IMR-90 (cell line): Measurements from ENCODE around the gene DPPA4. TPM values are rescaled to one million over a fixed set of nuclear protein-coding genes. Genes with fewer than 3 reads are reported as not detected.

ENCODE experiments used
- ATAC-seq: fragments of 200-7000 bp; cut with Tn5 transposase; 2 replicates; pipeline ENCODE4 v1.9.1; 2020; ENCODE audit warnings: low read depth, mild to moderate bottlenecking, moderate library complexity
- BruUV-seq: library from RNA; stranded (reverse); fragments of 400-500 nt; replicated peaks from 2 replicates; lab custom pipeline; 2021; lab: Mats Ljungman, UMichigan
- CTCF ChIA-PET: fragments of 300-600 bp; formaldehyde crosslinking; extraction: SDS; loops from one replicate; lab custom pipeline; 2021; ENCODE audit warnings: antibody characterized with exemption; lab: Yijun Ruan, JAX
- POLR2A ChIA-PET: fragments of 300-600 bp; sonication (Branson Sonifier 250); formaldehyde crosslinking; loops from one replicate; lab custom pipeline; 2022; ENCODE audit warnings: antibody characterized with exemption; ENCODE audit not compliant: unreplicated experiment; lab: Charles Lee
- DNase-seq: peaks from one replicate; pipeline ENCODE4 v3.0.0; 2013
- H2AFZ ChIP-seq: replicated peaks from 2 replicates; pipeline ENCODE3; 2013; ENCODE audit warnings: low read length, mild to moderate bottlenecking; ENCODE audit not compliant: poor library complexity
- H2AK5ac ChIP-seq: 2 replicates; pipeline ENCODE4 v1.6.1; 2013; ENCODE audit warnings: low read depth, low read length, inconsistent platforms
- H2AK9ac ChIP-seq: replicated peaks from 2 replicates; pipeline ENCODE3; 2013; ENCODE audit warnings: mild to moderate bottlenecking, low read depth, low read length, moderate library complexity; ENCODE audit not compliant: poor library complexity
- H2BK120ac ChIP-seq: 2 replicates; pipeline ENCODE4 v1.6.1; 2013; ENCODE audit warnings: low read depth, low read length, inconsistent platforms
- H2BK15ac ChIP-seq: 3 replicates; pipeline ENCODE4 v1.6.1; 2013; ENCODE audit warnings: low read depth, low read length, inconsistent platforms
- H2BK20ac ChIP-seq: 2 replicates; pipeline ENCODE4 v1.6.1; 2013; ENCODE audit warnings: low read depth, mild to moderate bottlenecking, inconsistent platforms, low read length, moderate library complexity
- H2BK5ac ChIP-seq: 2 replicates; pipeline ENCODE4 v1.6.1; 2013; ENCODE audit warnings: mild to moderate bottlenecking, low read depth, low read length, inconsistent platforms; ENCODE audit not compliant: poor library complexity, severe bottlenecking
- H3K14ac ChIP-seq: replicated peaks from 2 replicates; pipeline ENCODE4 v1.6.1; 2013; ENCODE audit warnings: low read depth, low read length, inconsistent platforms
- H3K18ac ChIP-seq: 2 replicates; pipeline ENCODE4 v1.6.1; 2013; ENCODE audit warnings: low read depth, low read length, control low read depth
- H3K23ac ChIP-seq: 2 replicates; pipeline ENCODE4 v1.6.1; 2013; ENCODE audit warnings: low read depth, low read length, inconsistent platforms
- H3K27ac ChIP-seq: 2 replicates; pipeline ENCODE4 v1.5.1; 2013; ENCODE audit warnings: mild to moderate bottlenecking, control low read depth, low read length; ENCODE audit not compliant: insufficient read depth
- H3K27me3 ChIP-seq: 2 replicates; pipeline ENCODE4 v1.6.1; 2013; ENCODE audit warnings: low read length; ENCODE audit not compliant: control insufficient read depth, insufficient read depth
- H3K36me3 ChIP-seq: 2 replicates; pipeline ENCODE4 v1.6.1; 2013; ENCODE audit warnings: low read length, mixed read lengths; ENCODE audit not compliant: control insufficient read depth, insufficient read depth
- H3K4ac ChIP-seq: 2 replicates; pipeline ENCODE4 v1.6.1; 2013; ENCODE audit warnings: low read depth, low read length, inconsistent platforms
- H3K4me1 ChIP-seq: 2 replicates; pipeline ENCODE4 v1.6.1; 2013; ENCODE audit warnings: low read length, mixed read lengths; ENCODE audit not compliant: control insufficient read depth, insufficient read depth
- H3K4me2 ChIP-seq: 2 replicates; pipeline ENCODE4 v1.6.1; 2013; ENCODE audit warnings: low read depth, mild to moderate bottlenecking, control low read depth, low read length, moderate library complexity
- H3K4me3 ChIP-seq: 2 replicates; pipeline ENCODE4 v1.5.1; 2013; ENCODE audit warnings: low read depth, mild to moderate bottlenecking, control low read depth, low read length, moderate library complexity; ENCODE audit not compliant: insufficient read depth
- H3K56ac ChIP-seq: 2 replicates; pipeline ENCODE4 v1.6.1; 2013; ENCODE audit warnings: low read length, inconsistent platforms; ENCODE audit not compliant: insufficient read depth; ENCODE audit errors: extremely low read depth
- H3K79me1 ChIP-seq, 2 experiments: 2 replicates each; pipeline ENCODE4 v1.6.1; 2013; ENCODE audit warnings: low read length in 2 of 2, inconsistent platforms in 1 of 2, low read depth in 1 of 2
- H3K9ac ChIP-seq: 2 replicates; pipeline ENCODE4 v1.6.1; 2013; ENCODE audit warnings: low read depth, low read length, control low read depth
- H3K9me1 ChIP-seq: 2 replicates; pipeline ENCODE4 v1.6.1; 2013; ENCODE audit warnings: low read length, inconsistent platforms; ENCODE audit not compliant: insufficient read depth
- H3K9me3 ChIP-seq: 2 replicates; pipeline ENCODE4 v1.6.1; 2013; ENCODE audit warnings: low read length; ENCODE audit not compliant: control insufficient read depth, insufficient read depth
- H4K20me1 ChIP-seq: 2 replicates; pipeline ENCODE4 v1.6.1; 2013; ENCODE audit warnings: low read length, inconsistent platforms; ENCODE audit not compliant: insufficient read depth
- H4K5ac ChIP-seq: 2 replicates; pipeline ENCODE4 v1.6.1; 2013; ENCODE audit warnings: mild to moderate bottlenecking, low read depth, low read length, control low read depth
- H4K8ac ChIP-seq, 2 experiments: 2 replicates each; pipeline ENCODE4 v1.6.1; 2013; ENCODE audit warnings: low read depth in 2 of 2, low read length in 2 of 2, control low read depth in 1 of 2, inconsistent platforms in 1 of 2
- H4K91ac ChIP-seq: 2 replicates; pipeline ENCODE4 v1.6.1; 2013; ENCODE audit warnings: low read depth, low read length, inconsistent platforms; ENCODE audit not compliant: insufficient read depth
- CEBPB ChIP-seq: IDR thresholded peaks from 2 replicates; pipeline ENCODE4 v1.6.1; 2012; ENCODE audit warnings: low read depth, low read length, improper control_type of control experiment
- CHD1 ChIP-seq: IDR thresholded peaks from 2 replicates; pipeline ENCODE4 v1.6.1; 2012; ENCODE audit warnings: low read depth, low read length, improper control_type of control experiment
- CTCF ChIP-seq: conservative IDR thresholded peaks from 2 replicates; pipeline ENCODE4 v1.5.1; 2012; ENCODE audit warnings: mild to moderate bottlenecking, low read depth, low read length, improper control_type of control experiment
- ELK1 ChIP-seq: fragments of 150-350 bp; IDR thresholded peaks from 2 replicates; pipeline ENCODE4 v1.6.1; 2016; ENCODE audit warnings: low read depth, mild to moderate bottlenecking, low read length, moderate library complexity, borderline replicate concordance
- FOS ChIP-seq: fragments of 150-350 bp; IDR thresholded peaks from 2 replicates; pipeline ENCODE4 v1.6.1; 2016; ENCODE audit warnings: low read depth, low read length
- MAFK ChIP-seq: IDR thresholded peaks from 2 replicates; pipeline ENCODE4 v1.6.1; 2012; ENCODE audit warnings: low read depth, low read length, improper control_type of control experiment
- MAZ ChIP-seq: IDR thresholded peaks from 2 replicates; pipeline ENCODE4 v1.6.1; 2012; ENCODE audit warnings: low read depth, mild to moderate bottlenecking, low read length, improper control_type of control experiment, moderate library complexity, borderline replicate concordance
- MXI1 ChIP-seq: IDR thresholded peaks from 2 replicates; pipeline ENCODE4 v1.6.1; 2012; ENCODE audit warnings: low read depth, mild to moderate bottlenecking, low read length, moderate library complexity, borderline replicate concordance
- NFE2L2 ChIP-seq: fragments of 150-350 bp; IDR thresholded peaks from 2 replicates; pipeline ENCODE4 v1.6.1; 2016; ENCODE audit warnings: low read depth, mild to moderate bottlenecking, low read length
- POLR2A ChIP-seq: IDR thresholded peaks from 2 replicates; pipeline ENCODE4 v1.6.1; 2012; ENCODE audit warnings: mild to moderate bottlenecking, low read depth, low read length
- RCOR1 ChIP-seq: IDR thresholded peaks from 2 replicates; pipeline ENCODE4 v1.6.1; 2012; ENCODE audit warnings: mild to moderate bottlenecking, low read length, improper control_type of control experiment; ENCODE audit not compliant: insufficient replicate concordance
- RFX5 ChIP-seq: IDR thresholded peaks from 2 replicates; pipeline ENCODE4 v1.8.0; 2012; ENCODE audit warnings: low read depth, mild to moderate bottlenecking, low read length, moderate library complexity
- SMC3 ChIP-seq: fragments of 150-350 bp; IDR thresholded peaks from 2 replicates; pipeline ENCODE4 v1.6.1; 2016; ENCODE audit warnings: low read depth, mild to moderate bottlenecking, antibody characterized with exemption, low read length, moderate library complexity
- USF2 ChIP-seq: fragments of 150-350 bp; IDR thresholded peaks from 2 replicates; pipeline ENCODE4 v1.6.1; 2017; ENCODE audit warnings: mild to moderate bottlenecking, antibody characterized with exemption, low read length, low read depth
- WGBS, 2 experiments: methylation state at CpG; one replicate each; pipeline versions ENCODE4 v1.1.5 to v1.1.7; 2013; ENCODE audit warnings: missing lambda C conversion rate in 2 of 2; ENCODE audit not compliant: insufficient read length in 1 of 2; ENCODE audit errors: extremely low coverage in 2 of 2; 5-methylcytosine and 5-hydroxymethylcytosine counted together
- dilution Hi-C: fragments of 300-500 bp; cut with HindIII; formaldehyde crosslinking; loops from one replicate; pipeline ENCODE4 v1.14.3; 2018; ENCODE audit warnings: low sequenced_read_pairs; ENCODE audit not compliant: unreplicated experiment
- in situ Hi-C: fragments of 300-500 bp; cut with MboI; formaldehyde crosslinking; loops from 3 replicates; pipeline ENCODE4 v1.14.3; 2019; ENCODE audit warnings: low sequenced_read_pairs, inconsistent platforms, mixed read lengths
- intact Hi-C: fragments of 100-400 bp; cut with micrococcal nuclease; formaldehyde crosslinking; loops from 2 replicates; pipeline ENCODE4 v1.10.0; 2022
- polyA plus RNA-seq, 3 experiments: library from polyadenylated mRNA; depleted of rRNA; stranded (reverse); fragments of >200 nt; gene quantifications; 2 replicates each; pipeline ENCODE4 v1.2.3, GENCODE V29; 2012; ENCODE audit warnings: low replicate concordance in 1 of 3
- total RNA-seq: library from RNA; depleted of rRNA; stranded (reverse); fragments of >200 nt; gene quantifications from 2 replicates; pipeline ENCODE4 v1.2.3, GENCODE V29; 2012

The DPPA4 gene
- total and polyA plus RNA-seq, 2 of the 4 experiments (the other 2 are of a cell fraction), result 0.02 TPM; not detected in 1

GRCh38 chr3:109313061-109313460 lies 24.3 kb downstream of the DPPA4 start:
- H3K9me3 ChIP-seq, result peaks cover 10% of the 10 kb centered on the region
- no peak overlapping the region for H3K56ac ChIP-seq
- no peaks in the 10 kb centered on the region for H3K4me1 ChIP-seq
- no peak overlapping the region for H3K23ac ChIP-seq
- no peaks in the 10 kb centered on the region for H4K20me1 ChIP-seq
- no peaks in the 10 kb centered on the region for H3K79me1 ChIP-seq
- no peak overlapping the region for H3K18ac ChIP-seq
- H2BK20ac ChIP-seq, result no peak overlapping the region
- POLR2A ChIA-PET, result no interaction called here
- H2AK9ac ChIP-seq, result no peak overlapping the region
- no peak overlapping the region for H2AFZ ChIP-seq
- no peaks in the 10 kb centered on the region for H3K9me1 ChIP-seq
- H3K4me2 ChIP-seq, result no peak overlapping the region
- no peak for ATAC-seq
- BruUV-seq, result no TSS peak
- H2BK120ac ChIP-seq, result no peak overlapping the region
- CTCF ChIA-PET, result no interaction called here
- H2BK15ac ChIP-seq, result no peak overlapping the region
- no peak overlapping the region for H2BK5ac ChIP-seq
- H2AK5ac ChIP-seq, result no peak overlapping the region
- no peak overlapping the region for H3K4me3 ChIP-seq
- no peak overlapping the region for H3K27ac ChIP-seq
- no peak overlapping the region for H4K91ac ChIP-seq
- TF ChIP-seq FOS (no peak), MAFK (no peak), CEBPB (no peak), MAZ (no peak), USF2 (no peak), CHD1 (no peak), NFE2L2 (no peak), RFX5 (no peak), SMC3 (no peak), MXI1 (no peak), CTCF (no peak), ELK1 (no peak), POLR2A (no peak), RCOR1 (no peak)
- H3K4ac ChIP-seq, result no peak overlapping the region
- dilution Hi-C loops (no loop called here), in situ Hi-C loops (no loop called here), intact Hi-C loops (no loop called here)
- no peak for DNase-seq
- no peak overlapping the region for H4K8ac ChIP-seq
- H3K9ac ChIP-seq, result no peak overlapping the region
- no CpG with 5 or more reads among the region's 1 CpG for WGBS, 2 experiments
- no peaks in the 10 kb centered on the region for H3K36me3 ChIP-seq
- no peak overlapping the region for H3K14ac ChIP-seq
- no peaks in the 10 kb centered on the region for H3K27me3 ChIP-seq
- H4K5ac ChIP-seq, result no peak overlapping the region
